Neutrophil (primary cell): ENCODE data around the gene ASXL1.

Source experiments
- H3K27ac ChIP-seq: fragments of 200-600 bp; sonication (generic); 2 replicates; pipeline ENCODE4 v1.5.1; 2016; ENCODE audit warnings: mild to moderate bottlenecking, moderate library complexity
- H3K27me3 ChIP-seq: fragments of 200-600 bp; sonication (generic); 2 replicates; pipeline ENCODE4 v1.6.0; 2016; ENCODE audit warnings: mild to moderate bottlenecking
- H3K36me3 ChIP-seq: fragments of 200-600 bp; sonication (generic); 2 replicates; pipeline ENCODE4 v1.5.1; 2017
- H3K4me1 ChIP-seq, 2 experiments: fragments of 200-600 bp in 1 of 2; sonication (generic) in 1 of 2; 1 replicate in 1 of 2; 2 replicates in 1 of 2; pipeline versions ENCODE4 v1.5.1 to v1.6.1; 2013 to 2016; ENCODE audit warnings: low read depth in 1 of 2, low read length in 1 of 2, mild to moderate bottlenecking in 1 of 2, moderate library complexity in 1 of 2; ENCODE audit not compliant: control insufficient read depth in 1 of 2, insufficient read depth in 1 of 2
- H3K4me3 ChIP-seq, 2 experiments: fragments of 200-600 bp in 1 of 2; sonication (generic) in 1 of 2; 1 replicate in 1 of 2; 2 replicates in 1 of 2; pipeline ENCODE4 v1.5.1; 2013 to 2016; ENCODE audit warnings: low read depth in 1 of 2, low read length in 1 of 2, mild to moderate bottlenecking in 1 of 2, moderate library complexity in 1 of 2
- H3K9me3 ChIP-seq: fragments of 200-600 bp; sonication (generic); 2 replicates; pipeline ENCODE4 v1.5.1; 2016
- CTCF ChIP-seq: fragments of 200-600 bp; sonication (generic); IDR thresholded peaks from 2 replicates; pipeline ENCODE4 v1.5.1; 2016; ENCODE audit warnings: antibody characterized with exemption

ASXL1 gene

DNA sequence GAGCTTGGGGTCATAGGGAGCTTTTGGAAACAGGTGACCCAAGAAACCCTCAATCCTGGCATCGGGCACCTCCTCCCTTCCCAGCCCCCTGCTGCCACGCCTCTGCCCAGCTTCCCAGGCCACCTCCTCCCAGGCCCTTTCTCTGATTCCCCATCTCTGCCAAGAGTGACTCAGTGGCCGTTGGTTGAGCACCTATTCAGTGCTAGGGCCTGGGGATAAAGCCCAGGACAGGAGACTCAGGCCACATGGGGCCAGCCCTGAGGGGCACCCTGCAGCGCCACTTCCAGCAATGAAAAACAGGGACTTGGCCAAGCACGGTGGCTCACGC is 110.1 kb downstream of the ASXL1 start:
- Histone ChIP-seq H3K4me1 (peaks cover 24 to 29% of the 10 kb centered on the region in 2 experiments), H3K36me3 (peaks cover 57% of the 10 kb centered on the region), H3K27ac (no peak overlapping the region), H3K27me3 (no peaks in the 10 kb centered on the region), H3K4me3 (no peak overlapping the region), H3K9me3 (no peaks in the 10 kb centered on the region)
- TF ChIP-seq CTCF = no peak

DNA sequence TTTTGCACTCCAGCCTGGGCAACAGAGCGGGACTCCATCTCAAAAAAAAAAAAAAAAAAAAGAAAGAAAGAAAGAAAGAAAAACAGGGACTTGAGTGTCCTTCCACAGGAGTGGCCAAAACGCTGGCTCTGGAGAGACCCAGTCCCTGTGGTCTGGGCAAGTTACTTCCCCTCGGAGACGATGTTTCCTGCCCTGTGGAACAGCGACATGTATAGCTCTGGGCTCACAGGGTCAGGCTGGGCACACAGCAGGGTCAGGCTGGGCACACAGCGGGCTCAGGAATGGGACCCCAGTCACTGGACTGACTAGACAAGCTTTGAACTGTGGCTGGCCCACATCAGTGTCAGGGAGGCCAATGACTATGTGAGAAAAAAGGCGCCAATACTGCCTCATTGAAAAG is 110.7 kb downstream of the ASXL1 start:
- H3K27me3 ChIP-seq = no peaks in the 10 kb centered on the region
- H3K9me3 ChIP-seq = no peaks in the 10 kb centered on the region
- peaks cover 24 to 29% of the 10 kb centered on the region in 2 experiments for H3K4me1 ChIP-seq
- no peak overlapping the region for H3K4me3 ChIP-seq
- H3K27ac ChIP-seq = no peak overlapping the region
- H3K36me3 ChIP-seq = peaks cover 57% of the 10 kb centered on the region
- TF ChIP-seq CTCF = no peak

- peaks cover 55% of the 10 kb centered on the region for H3K36me3 ChIP-seq
- no peaks in the 10 kb centered on the region for H3K27me3 ChIP-seq
- H3K9me3 ChIP-seq = no peaks in the 10 kb centered on the region
- peak overlapping the region in 1 of 2 experiments; percentile 3 for H3K4me3 ChIP-seq
- peak overlapping the region; percentile 56 for H3K27ac ChIP-seq
- H3K4me1 ChIP-seq = peaks cover 28 to 29% of the 10 kb centered on the region in 2 experiments
- peak; percentile 71 for TF ChIP-seq CTCF
Measured at GRCh38 chr20:32470025-32470861, 112.1 kb downstream of the ASXL1 start.

DNA sequence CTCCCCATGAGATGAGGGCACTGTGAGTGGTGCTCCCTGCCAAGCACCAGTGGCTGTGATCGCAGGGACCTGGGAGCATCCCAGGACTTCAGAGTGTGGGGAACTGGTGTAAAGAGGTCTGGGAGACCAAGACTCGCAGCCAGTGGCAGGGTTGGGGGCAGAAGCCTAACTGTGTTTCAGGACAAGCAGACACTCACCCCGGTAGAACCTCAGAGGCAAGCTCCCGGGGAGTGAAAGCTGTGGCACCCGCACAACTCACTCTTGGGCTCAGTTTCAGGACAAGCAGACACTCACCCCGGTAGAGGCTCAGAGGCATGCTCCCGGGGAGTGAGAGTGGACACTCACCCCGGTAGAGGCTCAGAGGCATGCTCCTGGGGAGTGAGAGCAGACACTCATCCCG is 112.8 kb downstream of the ASXL1 start:
- no peaks in the 10 kb centered on the region for H3K9me3 ChIP-seq
- no peak overlapping the region for H3K4me3 ChIP-seq
- no peak for TF ChIP-seq CTCF
- peaks cover 30% of the 10 kb centered on the region in 2 experiments for H3K4me1 ChIP-seq
- peak overlapping the region; percentile 56 for H3K27ac ChIP-seq
- H3K27me3 ChIP-seq = no peaks in the 10 kb centered on the region
- H3K36me3 ChIP-seq = peaks cover 55% of the 10 kb centered on the region

GRCh38 chr20:32472581-32473207 is 114.6 kb downstream of the ASXL1 start:
- no peak overlapping the region for H3K4me3 ChIP-seq
- no peak overlapping the region for H3K27ac ChIP-seq
- H3K36me3 ChIP-seq = peaks cover 46% of the 10 kb centered on the region
- no peaks in the 10 kb centered on the region for H3K9me3 ChIP-seq
- peaks cover 48% of the 10 kb centered on the region in 2 experiments for H3K4me1 ChIP-seq
- TF ChIP-seq CTCF = no peak
- H3K27me3 ChIP-seq = no peaks in the 10 kb centered on the region
